ENCODE results near the gene FRMPD1.

DNA sequence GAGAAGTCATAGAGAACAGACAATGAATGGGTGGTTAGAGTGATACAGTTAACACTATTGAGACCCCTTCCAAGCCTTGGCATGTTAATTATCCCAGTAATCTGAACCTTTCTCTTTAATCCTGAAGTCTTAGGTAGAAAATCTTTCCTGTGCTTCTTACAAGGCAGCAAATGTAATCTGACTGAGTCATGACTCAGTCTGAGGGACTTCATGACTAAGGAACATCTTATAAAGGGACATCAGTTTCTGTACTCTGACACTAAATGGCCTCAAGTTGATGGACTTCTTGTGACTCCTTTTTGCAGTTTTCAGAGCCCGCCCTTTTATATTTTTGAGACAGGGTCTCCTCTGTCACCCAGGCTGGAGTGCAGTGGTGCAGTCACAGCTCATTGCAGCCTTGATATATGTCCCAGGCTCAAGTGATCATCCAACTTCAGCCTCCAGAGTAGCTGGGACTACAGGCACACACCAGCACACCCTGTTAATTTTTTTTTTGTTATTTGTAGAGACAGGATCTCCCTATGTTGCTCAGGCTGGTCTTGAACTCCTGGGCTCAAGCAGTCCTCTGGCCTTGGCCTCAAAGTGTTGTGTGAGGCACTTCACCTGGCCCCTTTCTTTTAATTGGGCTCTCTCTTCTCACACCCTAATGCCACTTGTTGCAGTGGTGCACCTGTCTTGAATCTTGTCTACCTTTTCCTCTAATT lies 124.6 kb downstream of the FRMPD1 start:
- TF ChIP-seq, protein P1, sequence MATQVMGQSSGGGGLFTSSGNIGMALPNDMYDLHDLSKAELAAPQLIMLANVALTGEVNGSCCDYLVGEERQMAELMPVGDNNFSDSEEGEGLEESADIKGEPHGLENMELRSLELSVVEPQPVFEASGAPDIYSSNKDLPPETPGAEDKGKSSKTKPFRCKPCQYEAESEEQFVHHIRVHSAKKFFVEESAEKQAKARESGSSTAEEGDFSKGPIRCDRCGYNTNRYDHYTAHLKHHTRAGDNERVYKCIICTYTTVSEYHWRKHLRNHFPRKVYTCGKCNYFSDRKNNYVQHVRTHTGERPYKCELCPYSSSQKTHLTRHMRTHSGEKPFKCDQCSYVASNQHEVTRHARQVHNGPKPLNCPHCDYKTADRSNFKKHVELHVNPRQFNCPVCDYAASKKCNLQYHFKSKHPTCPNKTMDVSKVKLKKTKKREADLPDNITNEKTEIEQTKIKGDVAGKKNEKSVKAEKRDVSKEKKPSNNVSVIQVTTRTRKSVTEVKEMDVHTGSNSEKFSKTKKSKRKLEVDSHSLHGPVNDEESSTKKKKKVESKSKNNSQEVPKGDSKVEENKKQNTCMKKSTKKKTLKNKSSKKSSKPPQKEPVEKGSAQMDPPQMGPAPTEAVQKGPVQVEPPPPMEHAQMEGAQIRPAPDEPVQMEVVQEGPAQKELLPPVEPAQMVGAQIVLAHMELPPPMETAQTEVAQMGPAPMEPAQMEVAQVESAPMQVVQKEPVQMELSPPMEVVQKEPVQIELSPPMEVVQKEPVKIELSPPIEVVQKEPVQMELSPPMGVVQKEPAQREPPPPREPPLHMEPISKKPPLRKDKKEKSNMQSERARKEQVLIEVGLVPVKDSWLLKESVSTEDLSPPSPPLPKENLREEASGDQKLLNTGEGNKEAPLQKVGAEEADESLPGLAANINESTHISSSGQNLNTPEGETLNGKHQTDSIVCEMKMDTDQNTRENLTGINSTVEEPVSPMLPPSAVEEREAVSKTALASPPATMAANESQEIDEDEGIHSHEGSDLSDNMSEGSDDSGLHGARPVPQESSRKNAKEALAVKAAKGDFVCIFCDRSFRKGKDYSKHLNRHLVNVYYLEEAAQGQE (IDR thresholded peaks at IDR 0.05; ENCODE audit: low read depth) = no peak
- no peak for TF ChIP-seq EGR1 (IDR thresholded peaks at IDR 0.05)
- TF ChIP-seq FOXM1 (IDR thresholded peaks at IDR 0.05; ENCODE audit: borderline replicate concordance, low read depth) = no peak
